ENCODE data around the gene MMGT1. TPM values are rescaled to one million over a fixed set of nuclear protein-coding genes. Genes with fewer than 3 reads are reported as not detected.

Gene MMGT1
- total and polyA plus RNA-seq, 2 donors = 8.1 to 8.7 TPM

DNA sequence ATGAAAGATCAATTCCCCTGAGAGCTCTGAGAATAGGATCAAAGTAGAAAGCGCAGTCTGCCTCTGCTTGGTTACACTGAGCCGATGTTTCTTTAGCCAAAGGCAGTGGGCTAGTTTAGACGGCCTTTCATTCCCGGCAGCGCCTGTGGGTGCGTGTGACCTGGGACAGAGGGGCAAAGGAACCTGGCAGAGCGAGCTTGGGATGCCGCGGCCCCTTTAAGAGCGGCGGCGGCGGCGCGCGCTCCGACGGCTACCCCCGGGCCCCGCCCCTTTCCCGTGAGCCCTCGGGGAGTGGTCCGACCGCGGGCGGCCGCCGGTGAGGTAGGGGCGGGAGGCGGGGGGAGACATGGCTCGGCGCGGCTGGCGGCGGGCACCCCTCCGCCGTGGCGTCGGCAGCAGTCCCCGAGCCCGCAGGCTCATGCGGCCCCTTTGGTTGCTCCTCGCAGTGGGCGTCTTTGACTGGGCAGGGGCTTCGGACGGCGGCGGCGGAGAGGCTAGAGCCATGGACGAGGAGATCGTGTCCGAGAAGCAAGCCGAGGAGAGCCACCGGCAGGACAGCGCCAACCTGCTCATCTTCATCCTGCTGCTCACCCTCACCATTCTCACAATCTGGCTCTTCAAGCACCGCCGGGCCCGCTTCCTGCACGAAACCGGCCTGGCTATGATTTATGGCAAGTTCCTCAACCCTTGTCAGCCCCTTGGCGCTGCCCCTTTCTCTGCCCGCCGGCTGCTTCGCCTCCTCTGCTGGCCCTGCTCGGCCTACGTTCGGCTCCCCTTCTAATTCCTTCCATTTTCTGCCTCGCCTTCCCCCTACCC lies 11.6 kb upstream of the MMGT1 start, which contains the start of gene SLC9A6:
Gene SLC9A6, plus strand, starts transcription at position 279 of the 816 bp plus-strand sequence. Its CDS starts 224 bp downstream, at position 503.
- Histone ChIP-seq H3K36me3 (ENCODE audit: control insufficient read depth in 2 of 2, insufficient read depth in 2 of 2, low read length in 1 of 2) (no peaks in the 10 kb centered on the region), H3K4me3 (ENCODE audit: low read length in 2 of 2) (peak within 1 kb of the TSS; percentile 75 to 78), H3K27me3 (ENCODE audit: control insufficient read depth in 2 of 2, insufficient read depth in 1 of 2, low read length in 1 of 2) (no peaks in the 10 kb centered on the region), H3K4me1 (ENCODE audit: control insufficient read depth in 2 of 2, insufficient read depth in 2 of 2, low read length in 2 of 2) (peaks cover 3 to 19% of the 10 kb centered on the region in 2 donors), H3K9me3 (ENCODE audit: control insufficient read depth in 2 of 2, insufficient read depth in 1 of 2, low read length in 1 of 2) (no peaks in the 10 kb centered on the region), H3K27ac (ENCODE audit: low read depth in 1 of 2, low read length in 1 of 2) (peak within 1 kb of the TSS; percentile 60 to 89)
- WGBS = 1% methylated on average over 66 of the region's 68 CpGs
- DNase-seq (ENCODE audit: low read depth in 6 of 9, low spot score in 9 of 9) = peak in 4 of 9 donors; percentile 59 to 80 (median 64)

DNA sequence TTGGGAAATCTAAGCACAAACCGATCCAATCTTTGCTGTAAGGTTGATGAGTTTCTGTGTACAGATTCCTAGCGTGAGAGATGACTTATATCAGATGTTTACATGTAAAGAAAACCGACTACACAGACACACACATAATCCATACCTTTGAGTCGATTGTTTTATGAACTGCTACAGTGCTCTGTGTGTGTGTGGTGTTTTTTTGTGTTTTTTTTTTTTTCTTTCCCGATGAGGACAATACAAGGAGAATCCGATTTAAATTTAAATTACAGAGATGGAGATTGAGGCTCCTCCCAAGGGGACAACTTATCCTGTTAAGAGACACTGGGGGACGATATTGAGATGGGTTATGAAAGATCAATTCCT lies 11.0 kb upstream of the MMGT1 start:
- no peaks in the 10 kb centered on the region for H3K27me3 ChIP-seq (ENCODE audit: control insufficient read depth in 2 of 2, insufficient read depth in 1 of 2, low read length in 1 of 2)
- no peaks in the 10 kb centered on the region for H3K36me3 ChIP-seq (ENCODE audit: control insufficient read depth in 2 of 2, insufficient read depth in 2 of 2, low read length in 1 of 2)
- DNase-seq (ENCODE audit: low read depth in 6 of 9, low spot score in 9 of 9) = no peak
- H3K4me3 ChIP-seq (ENCODE audit: low read length in 2 of 2) = peak overlapping the region; percentile 50 to 78
- whole genome bisulfite sequencing = 20% methylated on average over 7 of the region's 7 CpGs
- no peaks in the 10 kb centered on the region for H3K9me3 ChIP-seq (ENCODE audit: control insufficient read depth in 2 of 2, insufficient read depth in 1 of 2, low read length in 1 of 2)
- peaks cover 3 to 19% of the 10 kb centered on the region in 2 donors for H3K4me1 ChIP-seq (ENCODE audit: control insufficient read depth in 2 of 2, insufficient read depth in 2 of 2, low read length in 2 of 2)
- H3K27ac ChIP-seq (ENCODE audit: low read depth in 1 of 2, low read length in 1 of 2) = peak overlapping the region in 1 of 2 donors; percentile 89

DNA sequence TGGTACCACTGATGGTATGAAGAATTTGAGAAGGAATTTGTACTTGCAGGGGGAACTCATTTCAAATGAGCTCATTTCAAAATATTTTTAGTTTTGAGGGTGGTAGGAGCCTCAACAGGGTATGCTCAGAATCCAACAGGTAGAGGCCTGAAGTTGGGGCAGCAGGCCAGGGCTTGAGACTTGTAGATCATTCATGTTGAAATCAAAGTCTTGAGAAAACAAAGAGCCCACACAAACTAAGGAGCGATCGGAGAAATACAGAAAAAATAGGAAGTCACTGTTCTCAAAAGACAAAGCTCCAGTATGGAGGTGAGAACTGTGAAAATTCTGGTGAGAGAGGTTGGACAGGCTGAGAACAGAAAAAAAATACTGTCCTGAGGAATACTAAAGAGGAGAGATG lies 10.5 kb upstream of the MMGT1 start:
- Histone ChIP-seq H3K27me3 (ENCODE audit: control insufficient read depth in 2 of 2, insufficient read depth in 1 of 2, low read length in 1 of 2) (no peaks in the 10 kb centered on the region), H3K27ac (ENCODE audit: low read depth in 1 of 2, low read length in 1 of 2) (no peak overlapping the region), H3K4me3 (ENCODE audit: low read length in 2 of 2) (peak overlapping the region in 1 of 2 donors; percentile 78), H3K9me3 (ENCODE audit: control insufficient read depth in 2 of 2, insufficient read depth in 1 of 2, low read length in 1 of 2) (no peaks in the 10 kb centered on the region), H3K36me3 (ENCODE audit: control insufficient read depth in 2 of 2, insufficient read depth in 2 of 2, low read length in 1 of 2) (no peaks in the 10 kb centered on the region), H3K4me1 (ENCODE audit: control insufficient read depth in 2 of 2, insufficient read depth in 2 of 2, low read length in 2 of 2) (peaks cover 3 to 19% of the 10 kb centered on the region in 2 donors)
- WGBS = 51% methylated on average over 2 of the region's 2 CpGs
- DNase-seq (ENCODE audit: low read depth in 6 of 9, low spot score in 9 of 9) = no peak

DNA sequence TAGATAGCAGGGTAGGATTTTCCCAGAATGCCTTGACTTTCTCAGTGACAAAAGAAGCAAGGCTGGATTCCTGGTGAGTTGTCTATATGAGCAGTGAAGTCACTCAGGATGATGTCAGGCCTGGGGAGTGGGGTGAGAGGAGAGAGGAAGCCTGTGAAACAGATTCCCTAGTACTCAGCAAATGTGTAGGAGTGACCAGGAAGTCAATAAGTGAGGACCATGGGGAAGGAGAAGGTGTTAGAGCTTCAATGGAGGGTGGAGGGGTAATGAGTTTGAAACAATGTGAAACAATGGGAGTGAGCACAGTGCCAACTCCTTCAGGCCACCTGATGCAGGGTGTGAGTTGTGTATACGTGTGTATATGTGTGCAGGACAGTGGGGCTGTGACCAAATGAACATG lies 9.1 kb upstream of the MMGT1 start:
- Histone ChIP-seq H3K27ac (ENCODE audit: low read depth in 1 of 2, low read length in 1 of 2) (no peak overlapping the region), H3K36me3 (ENCODE audit: control insufficient read depth in 2 of 2, insufficient read depth in 2 of 2, low read length in 1 of 2) (no peaks in the 10 kb centered on the region), H3K4me3 (ENCODE audit: low read length in 2 of 2) (no peak overlapping the region), H3K27me3 (ENCODE audit: control insufficient read depth in 2 of 2, insufficient read depth in 1 of 2, low read length in 1 of 2) (no peaks in the 10 kb centered on the region), H3K9me3 (ENCODE audit: control insufficient read depth in 2 of 2, insufficient read depth in 1 of 2, low read length in 1 of 2) (no peaks in the 10 kb centered on the region), H3K4me1 (ENCODE audit: control insufficient read depth in 2 of 2, insufficient read depth in 2 of 2, low read length in 2 of 2) (peaks cover 3 to 19% of the 10 kb centered on the region in 2 donors)
- WGBS = 100% methylated on average over 1 of the region's 1 CpG
- DNase-seq (ENCODE audit: low read depth in 6 of 9, low spot score in 9 of 9) = no peak

DNA sequence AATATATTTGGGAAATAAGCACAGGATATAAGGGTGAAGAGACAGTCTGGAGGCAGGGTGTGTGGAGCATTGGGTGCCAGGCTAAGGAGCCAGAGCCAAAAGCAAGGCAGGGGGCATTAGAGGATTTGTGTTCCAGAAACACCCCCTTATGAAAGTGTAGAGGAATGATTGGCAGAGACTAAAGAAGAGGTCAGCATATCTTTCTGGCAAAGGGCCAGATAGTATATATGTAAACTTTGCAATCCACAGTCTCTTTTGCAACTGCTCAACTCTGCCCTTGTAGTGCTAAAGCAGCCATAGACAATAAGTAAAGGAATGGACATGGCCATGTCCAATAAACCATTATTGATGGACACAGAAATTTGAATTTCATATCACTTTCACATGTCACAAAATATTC lies 7.9 kb upstream of the MMGT1 start:
- Histone ChIP-seq H3K4me3 (ENCODE audit: low read length in 2 of 2) (no peak overlapping the region), H3K27me3 (ENCODE audit: control insufficient read depth in 2 of 2, insufficient read depth in 1 of 2, low read length in 1 of 2) (no peaks in the 10 kb centered on the region), H3K36me3 (ENCODE audit: control insufficient read depth in 2 of 2, insufficient read depth in 2 of 2, low read length in 1 of 2) (no peaks in the 10 kb centered on the region), H3K9me3 (ENCODE audit: control insufficient read depth in 2 of 2, insufficient read depth in 1 of 2, low read length in 1 of 2) (no peaks in the 10 kb centered on the region), H3K27ac (ENCODE audit: low read depth in 1 of 2, low read length in 1 of 2) (no peak overlapping the region), H3K4me1 (ENCODE audit: control insufficient read depth in 2 of 2, insufficient read depth in 2 of 2, low read length in 2 of 2) (peaks cover 3 to 19% of the 10 kb centered on the region in 2 donors)
- no peak for DNase-seq (ENCODE audit: low read depth in 6 of 9, low spot score in 9 of 9)

DNA sequence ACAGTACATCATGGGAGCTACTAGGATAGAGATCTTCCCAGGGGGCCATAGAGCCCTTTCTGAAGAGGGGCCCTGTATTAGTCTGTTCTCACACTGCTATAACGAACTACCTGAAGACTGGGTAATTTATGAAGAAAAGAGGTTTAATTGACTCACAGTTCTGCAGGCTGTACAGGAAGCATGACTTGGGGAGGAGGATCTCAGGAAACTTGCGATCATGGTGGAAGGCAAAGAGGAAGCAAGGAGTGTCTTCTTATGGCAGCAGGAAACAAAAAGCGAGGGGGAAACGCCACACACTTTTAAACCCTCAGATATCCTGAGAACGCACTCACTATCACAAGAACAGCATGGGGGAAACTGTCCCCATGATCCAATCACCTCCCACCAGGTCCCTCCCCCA lies 7.2 kb upstream of the MMGT1 start:
- 89% methylated on average over 5 of the region's 5 CpGs for WGBS
- peaks cover 3 to 17% of the 10 kb centered on the region in 2 donors for H3K4me1 ChIP-seq (ENCODE audit: control insufficient read depth in 2 of 2, insufficient read depth in 2 of 2, low read length in 2 of 2)
- DNase-seq (ENCODE audit: low read depth in 6 of 9, low spot score in 9 of 9) = no peak
- H3K27ac ChIP-seq (ENCODE audit: low read depth in 1 of 2, low read length in 1 of 2) = no peak overlapping the region
- H3K4me3 ChIP-seq (ENCODE audit: low read length in 2 of 2) = no peak overlapping the region
- no peaks in the 10 kb centered on the region for H3K9me3 ChIP-seq (ENCODE audit: control insufficient read depth in 2 of 2, insufficient read depth in 1 of 2, low read length in 1 of 2)
- H3K36me3 ChIP-seq (ENCODE audit: control insufficient read depth in 2 of 2, insufficient read depth in 2 of 2, low read length in 1 of 2) = no peaks in the 10 kb centered on the region
- H3K27me3 ChIP-seq (ENCODE audit: control insufficient read depth in 2 of 2, insufficient read depth in 1 of 2, low read length in 1 of 2) = no peaks in the 10 kb centered on the region

DNA sequence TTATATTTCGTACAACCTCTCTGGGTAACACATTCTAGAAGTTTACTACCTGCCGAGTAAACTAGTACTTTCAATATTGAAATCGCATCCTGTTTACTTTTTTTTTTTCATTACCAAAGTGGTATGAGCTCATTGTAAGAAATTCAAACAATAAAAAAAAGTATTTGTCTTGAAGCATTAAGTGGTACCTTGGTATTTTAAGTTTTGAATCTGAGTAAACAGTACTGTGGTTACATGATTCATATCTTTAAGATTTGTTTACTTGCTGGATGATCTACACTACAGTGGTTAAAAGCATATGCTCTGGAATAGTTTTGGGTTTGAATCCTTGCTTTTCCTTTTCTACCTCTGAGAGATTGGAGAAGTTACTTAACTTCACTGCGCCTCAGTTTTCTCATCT lies 3.8 kb upstream of the MMGT1 start:
- H3K9me3 ChIP-seq (ENCODE audit: control insufficient read depth in 2 of 2, insufficient read depth in 1 of 2, low read length in 1 of 2) = no peaks in the 10 kb centered on the region
- H3K36me3 ChIP-seq (ENCODE audit: control insufficient read depth in 2 of 2, insufficient read depth in 2 of 2, low read length in 1 of 2) = no peaks in the 10 kb centered on the region
- H3K27ac ChIP-seq (ENCODE audit: low read depth in 1 of 2, low read length in 1 of 2) = no peak overlapping the region
- peaks cover 0 to 13% of the 10 kb centered on the region in 2 donors for H3K4me1 ChIP-seq (ENCODE audit: control insufficient read depth in 2 of 2, insufficient read depth in 2 of 2, low read length in 2 of 2)
- no peak for DNase-seq (ENCODE audit: low read depth in 6 of 9, low spot score in 9 of 9)
- 73% methylated on average over 4 of the region's 4 CpGs for WGBS
- H3K27me3 ChIP-seq (ENCODE audit: control insufficient read depth in 2 of 2, insufficient read depth in 1 of 2, low read length in 1 of 2) = no peaks in the 10 kb centered on the region
- no peak overlapping the region for H3K4me3 ChIP-seq (ENCODE audit: low read length in 2 of 2)

DNA sequence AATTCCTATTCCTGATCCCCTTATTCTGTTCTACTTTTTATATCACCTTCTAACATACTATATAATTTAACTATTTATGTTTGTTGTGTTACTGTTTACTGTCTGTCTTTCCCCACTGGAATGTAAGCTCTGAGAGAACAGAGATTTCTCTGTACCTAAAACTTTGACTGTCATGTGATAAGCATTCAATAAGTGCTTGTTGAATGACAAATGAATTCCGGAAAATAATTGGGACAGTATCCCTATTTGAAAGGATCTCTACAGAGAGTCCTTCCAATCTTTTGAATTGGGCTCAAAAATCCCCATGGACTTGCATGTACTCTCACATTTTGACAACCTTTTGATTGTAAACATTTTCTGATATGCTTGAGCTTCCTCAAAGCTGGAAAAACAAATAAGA lies 1.6 kb upstream of the MMGT1 start:
- Histone ChIP-seq H3K27ac (ENCODE audit: low read depth in 1 of 2, low read length in 1 of 2) (no peak overlapping the region), H3K9me3 (ENCODE audit: control insufficient read depth in 2 of 2, insufficient read depth in 1 of 2, low read length in 1 of 2) (no peaks in the 10 kb centered on the region), H3K4me3 (ENCODE audit: low read length in 2 of 2) (no peak overlapping the region), H3K27me3 (ENCODE audit: control insufficient read depth in 2 of 2, insufficient read depth in 1 of 2, low read length in 1 of 2) (no peaks in the 10 kb centered on the region), H3K4me1 (ENCODE audit: control insufficient read depth in 2 of 2, insufficient read depth in 2 of 2, low read length in 2 of 2) (peaks cover 0 to 16% of the 10 kb centered on the region in 2 donors), H3K36me3 (ENCODE audit: control insufficient read depth in 2 of 2, insufficient read depth in 2 of 2, low read length in 1 of 2) (no peaks in the 10 kb centered on the region)
- no peak for DNase-seq (ENCODE audit: low read depth in 6 of 9, low spot score in 9 of 9)
- WGBS = 100% methylated on average over 1 of the region's 1 CpG

DNA sequence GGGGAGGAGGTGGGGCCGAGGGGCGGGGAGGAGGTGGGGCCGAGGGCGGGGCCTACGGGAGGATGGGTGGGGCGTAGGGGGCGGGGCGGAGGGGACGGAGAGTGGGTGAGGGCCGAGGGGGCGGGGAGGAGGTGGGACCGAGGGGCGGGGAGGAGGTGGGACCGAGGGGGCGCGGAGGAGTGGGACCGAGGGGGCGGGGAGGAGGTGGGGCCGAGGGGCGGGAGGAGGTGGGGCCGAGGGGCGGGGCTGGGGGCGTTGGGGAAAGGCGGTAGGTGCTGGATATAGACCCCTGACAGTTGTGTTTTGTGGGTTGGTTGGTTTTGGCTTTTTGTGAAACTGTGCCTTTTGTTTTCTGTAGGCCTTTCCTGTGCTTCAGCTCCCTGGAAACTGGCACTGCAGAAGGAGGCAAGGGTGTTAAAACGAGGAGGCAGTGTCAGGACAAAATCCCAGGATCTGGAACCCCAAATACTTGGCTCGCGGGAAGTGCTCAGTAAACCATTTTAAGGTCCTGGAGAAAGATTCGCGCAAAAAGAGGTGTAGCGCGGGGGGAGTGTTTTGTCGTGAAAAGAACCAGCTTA lies 580 bp upstream of the MMGT1 start:
- 6% methylated on average over 22 of the region's 32 CpGs for WGBS
- DNase-seq (ENCODE audit: low read depth in 6 of 9, low spot score in 9 of 9) = peak in 5 of 9 donors; percentile 40 to 78 (median 57)
- peaks cover 0 to 16% of the 10 kb centered on the region in 2 donors for H3K4me1 ChIP-seq (ENCODE audit: control insufficient read depth in 2 of 2, insufficient read depth in 2 of 2, low read length in 2 of 2)
- H3K36me3 ChIP-seq (ENCODE audit: control insufficient read depth in 2 of 2, insufficient read depth in 2 of 2, low read length in 1 of 2) = no peaks in the 10 kb centered on the region
- no peaks in the 10 kb centered on the region for H3K27me3 ChIP-seq (ENCODE audit: control insufficient read depth in 2 of 2, insufficient read depth in 1 of 2, low read length in 1 of 2)
- H3K9me3 ChIP-seq (ENCODE audit: control insufficient read depth in 2 of 2, insufficient read depth in 1 of 2, low read length in 1 of 2) = no peaks in the 10 kb centered on the region
- peak overlapping the region; percentile 27 to 47 for H3K4me3 ChIP-seq (ENCODE audit: low read length in 2 of 2)
- H3K27ac ChIP-seq (ENCODE audit: low read depth in 1 of 2, low read length in 1 of 2) = peak overlapping the region; percentile 84
